IMR-90 (cell line): ENCODE measurements around the gene MT1G. TPM values are rescaled to one million over a fixed set of nuclear protein-coding genes. Genes with fewer than 3 reads are reported as not detected.

ENCODE experiments used
- ATAC-seq: fragments of 200-7000 bp; cut with Tn5 transposase; 2 replicates; pipeline ENCODE4 v1.9.1; 2020; ENCODE audit warnings: low read depth, mild to moderate bottlenecking, moderate library complexity
- BruUV-seq: library from RNA; stranded (reverse); fragments of 400-500 nt; replicated peaks from 2 replicates; lab custom pipeline; 2021; lab: Mats Ljungman, UMichigan
- CTCF ChIA-PET: fragments of 300-600 bp; formaldehyde crosslinking; extraction: SDS; loops from one replicate; lab custom pipeline; 2021; ENCODE audit warnings: antibody characterized with exemption; lab: Yijun Ruan, JAX
- POLR2A ChIA-PET: fragments of 300-600 bp; sonication (Branson Sonifier 250); formaldehyde crosslinking; loops from one replicate; lab custom pipeline; 2022; ENCODE audit warnings: antibody characterized with exemption; ENCODE audit not compliant: unreplicated experiment; lab: Charles Lee
- DNase-seq: peaks from one replicate; pipeline ENCODE4 v3.0.0; 2013
- H2AFZ ChIP-seq: replicated peaks from 2 replicates; pipeline ENCODE3; 2013; ENCODE audit warnings: low read length, mild to moderate bottlenecking; ENCODE audit not compliant: poor library complexity
- H2AK5ac ChIP-seq: 2 replicates; pipeline ENCODE4 v1.6.1; 2013; ENCODE audit warnings: low read depth, low read length, inconsistent platforms
- H2AK9ac ChIP-seq: replicated peaks from 2 replicates; pipeline ENCODE3; 2013; ENCODE audit warnings: mild to moderate bottlenecking, low read depth, low read length, moderate library complexity; ENCODE audit not compliant: poor library complexity
- H2BK120ac ChIP-seq: 2 replicates; pipeline ENCODE4 v1.6.1; 2013; ENCODE audit warnings: low read depth, low read length, inconsistent platforms
- H2BK15ac ChIP-seq: 3 replicates; pipeline ENCODE4 v1.6.1; 2013; ENCODE audit warnings: low read depth, low read length, inconsistent platforms
- H2BK20ac ChIP-seq: 2 replicates; pipeline ENCODE4 v1.6.1; 2013; ENCODE audit warnings: low read depth, mild to moderate bottlenecking, inconsistent platforms, low read length, moderate library complexity
- H2BK5ac ChIP-seq: 2 replicates; pipeline ENCODE4 v1.6.1; 2013; ENCODE audit warnings: mild to moderate bottlenecking, low read depth, low read length, inconsistent platforms; ENCODE audit not compliant: poor library complexity, severe bottlenecking
- H3K14ac ChIP-seq: replicated peaks from 2 replicates; pipeline ENCODE4 v1.6.1; 2013; ENCODE audit warnings: low read depth, low read length, inconsistent platforms
- H3K18ac ChIP-seq: 2 replicates; pipeline ENCODE4 v1.6.1; 2013; ENCODE audit warnings: low read depth, low read length, control low read depth
- H3K23ac ChIP-seq: 2 replicates; pipeline ENCODE4 v1.6.1; 2013; ENCODE audit warnings: low read depth, low read length, inconsistent platforms
- H3K27ac ChIP-seq: 2 replicates; pipeline ENCODE4 v1.5.1; 2013; ENCODE audit warnings: mild to moderate bottlenecking, control low read depth, low read length; ENCODE audit not compliant: insufficient read depth
- H3K27me3 ChIP-seq: 2 replicates; pipeline ENCODE4 v1.6.1; 2013; ENCODE audit warnings: low read length; ENCODE audit not compliant: control insufficient read depth, insufficient read depth
- H3K36me3 ChIP-seq: 2 replicates; pipeline ENCODE4 v1.6.1; 2013; ENCODE audit warnings: low read length, mixed read lengths; ENCODE audit not compliant: control insufficient read depth, insufficient read depth
- H3K4ac ChIP-seq: 2 replicates; pipeline ENCODE4 v1.6.1; 2013; ENCODE audit warnings: low read depth, low read length, inconsistent platforms
- H3K4me1 ChIP-seq: 2 replicates; pipeline ENCODE4 v1.6.1; 2013; ENCODE audit warnings: low read length, mixed read lengths; ENCODE audit not compliant: control insufficient read depth, insufficient read depth
- H3K4me2 ChIP-seq: 2 replicates; pipeline ENCODE4 v1.6.1; 2013; ENCODE audit warnings: low read depth, mild to moderate bottlenecking, control low read depth, low read length, moderate library complexity
- H3K4me3 ChIP-seq: 2 replicates; pipeline ENCODE4 v1.5.1; 2013; ENCODE audit warnings: low read depth, mild to moderate bottlenecking, control low read depth, low read length, moderate library complexity; ENCODE audit not compliant: insufficient read depth
- H3K56ac ChIP-seq: 2 replicates; pipeline ENCODE4 v1.6.1; 2013; ENCODE audit warnings: low read length, inconsistent platforms; ENCODE audit not compliant: insufficient read depth; ENCODE audit errors: extremely low read depth
- H3K79me1 ChIP-seq, 2 experiments: 2 replicates each; pipeline ENCODE4 v1.6.1; 2013; ENCODE audit warnings: low read length in 2 of 2, inconsistent platforms in 1 of 2, low read depth in 1 of 2
- H3K9ac ChIP-seq: 2 replicates; pipeline ENCODE4 v1.6.1; 2013; ENCODE audit warnings: low read depth, low read length, control low read depth
- H3K9me1 ChIP-seq: 2 replicates; pipeline ENCODE4 v1.6.1; 2013; ENCODE audit warnings: low read length, inconsistent platforms; ENCODE audit not compliant: insufficient read depth
- H3K9me3 ChIP-seq: 2 replicates; pipeline ENCODE4 v1.6.1; 2013; ENCODE audit warnings: low read length; ENCODE audit not compliant: control insufficient read depth, insufficient read depth
- H4K20me1 ChIP-seq: 2 replicates; pipeline ENCODE4 v1.6.1; 2013; ENCODE audit warnings: low read length, inconsistent platforms; ENCODE audit not compliant: insufficient read depth
- H4K5ac ChIP-seq: 2 replicates; pipeline ENCODE4 v1.6.1; 2013; ENCODE audit warnings: mild to moderate bottlenecking, low read depth, low read length, control low read depth
- H4K8ac ChIP-seq, 2 experiments: 2 replicates each; pipeline ENCODE4 v1.6.1; 2013; ENCODE audit warnings: low read depth in 2 of 2, low read length in 2 of 2, control low read depth in 1 of 2, inconsistent platforms in 1 of 2
- H4K91ac ChIP-seq: 2 replicates; pipeline ENCODE4 v1.6.1; 2013; ENCODE audit warnings: low read depth, low read length, inconsistent platforms; ENCODE audit not compliant: insufficient read depth
- BHLHE40 ChIP-seq: fragments of 150-350 bp; IDR thresholded peaks from 2 replicates; pipeline ENCODE4 v1.6.1; 2016; ENCODE audit warnings: mild to moderate bottlenecking, low read depth, low read length
- CEBPB ChIP-seq: IDR thresholded peaks from 2 replicates; pipeline ENCODE4 v1.6.1; 2012; ENCODE audit warnings: low read depth, low read length, improper control_type of control experiment
- CHD1 ChIP-seq: IDR thresholded peaks from 2 replicates; pipeline ENCODE4 v1.6.1; 2012; ENCODE audit warnings: low read depth, low read length, improper control_type of control experiment
- ELK1 ChIP-seq: fragments of 150-350 bp; IDR thresholded peaks from 2 replicates; pipeline ENCODE4 v1.6.1; 2016; ENCODE audit warnings: low read depth, mild to moderate bottlenecking, low read length, moderate library complexity, borderline replicate concordance
- FOS ChIP-seq: fragments of 150-350 bp; IDR thresholded peaks from 2 replicates; pipeline ENCODE4 v1.6.1; 2016; ENCODE audit warnings: low read depth, low read length
- MAFK ChIP-seq: IDR thresholded peaks from 2 replicates; pipeline ENCODE4 v1.6.1; 2012; ENCODE audit warnings: low read depth, low read length, improper control_type of control experiment
- MAZ ChIP-seq: IDR thresholded peaks from 2 replicates; pipeline ENCODE4 v1.6.1; 2012; ENCODE audit warnings: low read depth, mild to moderate bottlenecking, low read length, improper control_type of control experiment, moderate library complexity, borderline replicate concordance
- MXI1 ChIP-seq: IDR thresholded peaks from 2 replicates; pipeline ENCODE4 v1.6.1; 2012; ENCODE audit warnings: low read depth, mild to moderate bottlenecking, low read length, moderate library complexity, borderline replicate concordance
- NFE2L2 ChIP-seq: fragments of 150-350 bp; IDR thresholded peaks from 2 replicates; pipeline ENCODE4 v1.6.1; 2016; ENCODE audit warnings: low read depth, mild to moderate bottlenecking, low read length
- POLR2A ChIP-seq: IDR thresholded peaks from 2 replicates; pipeline ENCODE4 v1.6.1; 2012; ENCODE audit warnings: mild to moderate bottlenecking, low read depth, low read length
- RFX5 ChIP-seq: IDR thresholded peaks from 2 replicates; pipeline ENCODE4 v1.8.0; 2012; ENCODE audit warnings: low read depth, mild to moderate bottlenecking, low read length, moderate library complexity
- SMC3 ChIP-seq: fragments of 150-350 bp; IDR thresholded peaks from 2 replicates; pipeline ENCODE4 v1.6.1; 2016; ENCODE audit warnings: low read depth, mild to moderate bottlenecking, antibody characterized with exemption, low read length, moderate library complexity
- WGBS, 2 experiments: methylation state at CpG; one replicate each; pipeline versions ENCODE4 v1.1.5 to v1.1.7; 2013; ENCODE audit warnings: missing lambda C conversion rate in 2 of 2; ENCODE audit not compliant: insufficient read length in 1 of 2; ENCODE audit errors: extremely low coverage in 2 of 2; 5-methylcytosine and 5-hydroxymethylcytosine counted together
- dilution Hi-C: fragments of 300-500 bp; cut with HindIII; formaldehyde crosslinking; loops from one replicate; pipeline ENCODE4 v1.14.3; 2018; ENCODE audit warnings: low sequenced_read_pairs; ENCODE audit not compliant: unreplicated experiment
- in situ Hi-C: fragments of 300-500 bp; cut with MboI; formaldehyde crosslinking; loops from 3 replicates; pipeline ENCODE4 v1.14.3; 2019; ENCODE audit warnings: low sequenced_read_pairs, inconsistent platforms, mixed read lengths
- intact Hi-C: fragments of 100-400 bp; cut with micrococcal nuclease; formaldehyde crosslinking; loops from 2 replicates; pipeline ENCODE4 v1.10.0; 2022
- polyA plus RNA-seq, 3 experiments: library from polyadenylated mRNA; depleted of rRNA; stranded (reverse); fragments of >200 nt; gene quantifications; 2 replicates each; pipeline ENCODE4 v1.2.3, GENCODE V29; 2012; ENCODE audit warnings: low replicate concordance in 1 of 3
- total RNA-seq: library from RNA; depleted of rRNA; stranded (reverse); fragments of >200 nt; gene quantifications from 2 replicates; pipeline ENCODE4 v1.2.3, GENCODE V29; 2012

Gene MT1G
- total and polyA plus RNA-seq, 2 of the 4 experiments (the other 2 are of a cell fraction), result 0.48 TPM; not detected in 1

- no peak for TF ChIP-seq MXI1
- TF ChIP-seq FOS, result no peak
These were observed 40.9 kb upstream of the MT1G start (continued) for GRCh38 chr16:56708525-56709442.

GRCh38 chr16:56702836-56703235 is 35.0 kb upstream of the MT1G start:
- no peak overlapping the region for H2BK120ac ChIP-seq
- no peak overlapping the region for H3K4ac ChIP-seq
- no peak overlapping the region for H3K27ac ChIP-seq
- no peaks in the 10 kb centered on the region; the same call in 1 of the 2 replicates for H3K9me1 ChIP-seq
- no peaks in the 10 kb centered on the region; the same call in 1 of the 2 replicates for H3K27me3 ChIP-seq
- intact Hi-C loops (loop anchor here (1.0 to 5.0 kb wide), 6 partner anchors 102 to 761 kb away; partner anchors contain the start of genes NUDT21 and OGFOD1), in situ Hi-C loops (loop anchor here (5.0 to 25.0 kb wide), 2 partner anchors 126 to 766 kb away; no protein-coding TSS in a partner anchor), dilution Hi-C loops (no loop called here)
- H2BK15ac ChIP-seq, result no peak overlapping the region
- H2AK9ac ChIP-seq, result no peak overlapping the region
- CTCF ChIA-PET, result interaction anchor here (0.7 to 1.7 kb wide), 9 partner anchors 16 to 367 kb away, joined by 3 to 13 read pairs (median 5); no protein-coding TSS in a partner anchor
- H3K4me2 ChIP-seq, result no peak overlapping the region
- no peaks in the 10 kb centered on the region for H4K20me1 ChIP-seq
- ATAC-seq, result no peak
- no peak overlapping the region for H3K23ac ChIP-seq
- no peak overlapping the region for H3K9ac ChIP-seq
- H3K36me3 ChIP-seq, result no peaks in the 10 kb centered on the region
- WGBS, 2 experiments, result no CpG with 5 or more reads among the region's 5 CpGs
- H3K79me1 ChIP-seq, result no peaks in the 10 kb centered on the region
- no peak overlapping the region for H2BK20ac ChIP-seq
- H2AFZ ChIP-seq, result no peak overlapping the region
- H2AK5ac ChIP-seq, result no peak overlapping the region
- POLR2A ChIA-PET, result interaction anchor here (0.6 kb wide), 1 partner anchor 33 kb away, joined by 3 read pairs; no protein-coding TSS in a partner anchor
- H3K14ac ChIP-seq, result no peak overlapping the region
- no peak overlapping the region for H3K56ac ChIP-seq
- H4K5ac ChIP-seq, result no peak overlapping the region
- no peak overlapping the region for H4K91ac ChIP-seq
- H4K8ac ChIP-seq, result no peak overlapping the region
- H2BK5ac ChIP-seq, result no peak overlapping the region
- no peaks in the 10 kb centered on the region for H3K4me1 ChIP-seq
- no peak for TF ChIP-seq SMC3
- no peak for TF ChIP-seq CEBPB
- no peak for TF ChIP-seq ELK1
- no peak for TF ChIP-seq BHLHE40
- no peak for TF ChIP-seq FOS
- TF ChIP-seq POLR2A, result no peak
- no peak for TF ChIP-seq CHD1
- TF ChIP-seq RFX5, result no peak
- TF ChIP-seq MAZ, result no peak
- TF ChIP-seq MAFK, result no peak
- TF ChIP-seq NFE2L2, result no peak
- H3K9me3 ChIP-seq, result no peaks in the 10 kb centered on the region
- H3K4me3 ChIP-seq, result no peak overlapping the region
- BruUV-seq, result no TSS peak
- no peak for DNase-seq
- H3K18ac ChIP-seq, result no peak overlapping the region
